ENCODE measurements around the gene PRKRA.
"Not testable (repeated sequence)": the region's sequence is repeated elsewhere in the genome, so short reads cannot be mapped to it uniquely, and the experiment has no call there.

Gene PRKRA

DNA sequence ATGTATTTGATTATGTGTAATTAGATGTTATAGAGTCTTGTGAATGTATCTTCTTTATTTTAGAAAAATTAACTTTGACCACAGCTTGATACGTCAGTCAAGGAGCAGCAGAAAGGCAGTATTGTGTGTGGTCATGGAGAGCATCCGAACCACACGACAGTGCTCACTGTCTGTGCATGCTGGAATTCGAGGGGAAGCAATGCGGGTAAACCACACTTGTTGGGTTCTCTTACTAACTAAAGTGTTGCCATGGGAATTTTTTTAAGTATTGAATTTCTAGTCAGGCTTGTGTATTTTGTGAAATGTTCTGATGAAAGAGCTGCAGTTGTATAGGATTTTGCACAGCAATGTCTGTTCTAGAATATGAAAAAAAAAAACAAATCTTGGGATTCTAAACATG is 5.0 kb upstream of the PRKRA start:
- no peak for DNase-seq

DNA sequence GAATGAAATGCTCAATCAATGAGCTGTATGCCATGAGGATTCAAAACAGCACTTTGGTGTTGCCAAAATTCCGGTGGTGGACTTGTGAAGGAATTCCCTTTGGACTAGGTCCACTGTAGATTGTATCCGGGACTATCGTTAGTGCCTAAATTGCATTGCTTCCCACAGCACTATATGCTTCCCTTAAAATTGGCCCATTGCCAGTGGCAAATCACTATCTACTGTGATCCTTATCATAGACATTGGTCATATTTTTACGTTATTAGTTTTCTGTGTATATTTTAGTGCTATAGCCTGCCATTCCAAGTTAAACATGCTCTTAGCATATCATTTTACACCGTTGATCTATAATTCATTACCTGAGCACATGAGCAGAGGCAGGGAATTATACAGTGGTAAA is 1.9 kb upstream of the PRKRA start:
- peak; percentile 14 for DNase-seq

DNA sequence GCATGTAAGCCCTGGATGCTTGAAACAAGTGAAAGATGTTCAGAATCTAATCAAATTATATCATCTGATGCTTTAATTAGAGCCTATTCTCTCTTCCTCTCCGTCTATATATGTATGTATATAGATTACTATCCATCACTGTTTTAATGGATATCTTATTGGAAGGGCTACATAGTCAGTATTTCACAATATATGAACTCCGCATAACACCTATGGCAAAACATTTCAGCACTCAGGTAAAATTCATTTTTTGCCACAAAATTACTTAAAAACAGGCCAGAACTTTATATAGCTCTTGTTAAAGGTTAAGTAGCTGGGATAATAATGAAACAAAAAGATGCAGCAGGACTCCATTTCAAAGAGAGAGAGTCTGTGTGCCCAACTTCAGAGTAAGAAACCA is 1.4 kb upstream of the PRKRA start:
- no peak for DNase-seq

DNA sequence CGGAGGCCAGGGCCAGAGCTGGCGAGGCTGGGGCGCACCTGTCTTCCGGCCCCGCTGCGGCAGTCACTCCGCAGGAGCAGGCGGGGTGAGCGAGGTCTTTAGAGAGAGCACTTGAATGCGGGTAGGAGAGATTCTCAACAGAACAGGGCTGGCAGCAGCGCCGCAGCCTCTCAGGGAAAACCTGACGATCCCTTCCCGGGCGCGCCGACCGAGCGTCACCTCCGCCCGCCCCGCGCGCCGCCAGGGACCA is 526 bp downstream of the PRKRA start:
- DNase-seq: peak; percentile 98

DNA sequence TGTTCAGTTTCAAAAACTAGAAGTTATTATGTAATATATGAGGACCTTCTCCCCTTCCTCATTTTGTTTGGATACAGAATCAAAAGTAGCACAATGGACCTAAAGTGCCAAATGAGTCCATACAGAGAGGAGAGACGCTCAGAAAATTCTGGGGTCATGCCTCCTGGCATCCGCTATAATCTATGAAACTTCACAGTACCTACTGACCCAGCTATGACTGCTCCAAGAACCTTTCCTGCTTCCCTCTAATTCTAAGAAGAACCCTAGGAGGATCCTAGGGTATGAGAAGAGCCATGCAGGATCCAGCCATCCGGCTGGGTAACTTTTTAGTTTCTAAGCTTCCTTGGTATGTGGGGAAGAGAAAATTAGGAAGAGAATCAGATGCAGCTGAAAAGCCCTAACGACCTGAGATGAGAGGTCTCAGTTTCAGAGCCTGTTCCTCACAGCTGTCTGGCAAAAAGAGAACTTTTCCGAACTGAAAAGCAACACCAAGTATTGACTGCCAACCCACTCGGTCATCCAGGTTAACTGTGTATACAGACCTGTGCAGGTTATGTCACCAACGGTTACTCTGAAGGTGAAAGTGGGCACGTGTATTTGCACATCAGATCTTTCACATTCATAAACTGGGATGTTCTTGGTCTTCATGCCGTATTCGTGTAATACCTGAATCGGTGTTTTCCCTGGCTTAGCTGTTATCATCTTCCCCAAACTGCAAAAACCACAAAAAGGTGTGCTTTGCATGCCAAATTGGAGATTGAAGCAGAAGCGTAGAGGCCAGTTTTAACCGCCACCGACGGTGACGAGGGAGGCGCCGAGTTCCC is 1.1 kb downstream of the PRKRA start:
- peak; percentile 89 for DNase-seq

DNA sequence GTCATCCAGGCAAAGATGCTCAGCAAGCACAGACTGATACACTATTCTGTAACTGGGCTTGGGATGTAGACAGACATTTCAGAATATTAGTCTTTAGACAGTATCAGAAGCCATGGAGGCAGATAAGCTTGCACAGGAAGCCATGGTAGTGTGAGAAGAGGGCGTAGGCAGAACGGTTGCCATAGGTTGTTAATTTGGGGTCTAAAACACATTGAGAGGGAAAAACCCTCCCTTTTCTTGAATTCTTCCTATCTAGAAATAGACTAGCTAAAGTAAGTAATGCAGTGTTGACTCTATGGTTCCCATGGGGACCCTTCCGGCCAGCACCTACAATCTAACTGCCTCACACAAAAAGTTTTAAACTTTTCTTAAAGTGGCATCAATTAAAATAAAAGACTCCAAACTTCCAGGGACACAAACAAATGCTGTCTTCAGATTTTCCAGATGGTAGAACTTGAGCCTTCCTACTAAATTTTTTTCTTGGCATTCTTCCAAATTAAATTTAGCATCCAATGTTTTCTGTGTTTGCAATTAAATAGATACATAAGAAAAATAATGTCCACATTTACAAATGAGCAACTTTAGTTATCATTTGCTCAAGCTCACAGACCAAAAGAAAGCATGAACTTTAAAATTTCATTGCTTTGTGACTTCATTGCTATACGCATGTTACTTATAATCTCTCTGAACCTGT is 1.9 kb downstream of the PRKRA start:
- DNase-seq: no peak

DNA sequence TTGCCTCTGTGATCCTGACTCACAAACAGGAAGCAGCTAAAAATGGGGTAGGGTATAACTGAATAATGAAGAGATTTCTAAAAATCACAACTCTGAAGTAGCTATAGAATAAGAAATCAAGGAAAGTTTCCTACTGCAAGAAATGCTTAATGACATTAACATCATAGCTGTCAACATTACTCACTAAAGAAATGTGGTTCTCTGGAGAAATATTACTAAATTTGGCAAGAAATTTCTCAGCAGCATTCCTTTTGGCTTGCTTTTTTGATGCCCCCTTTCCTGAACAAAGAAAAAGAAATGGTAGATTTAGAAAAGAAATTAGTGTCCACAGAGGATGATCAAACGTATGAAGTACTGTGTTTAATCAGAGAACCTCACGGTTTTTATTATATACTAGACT is 9.5 kb downstream of the PRKRA start:
- DNase-seq: no peak

DNA sequence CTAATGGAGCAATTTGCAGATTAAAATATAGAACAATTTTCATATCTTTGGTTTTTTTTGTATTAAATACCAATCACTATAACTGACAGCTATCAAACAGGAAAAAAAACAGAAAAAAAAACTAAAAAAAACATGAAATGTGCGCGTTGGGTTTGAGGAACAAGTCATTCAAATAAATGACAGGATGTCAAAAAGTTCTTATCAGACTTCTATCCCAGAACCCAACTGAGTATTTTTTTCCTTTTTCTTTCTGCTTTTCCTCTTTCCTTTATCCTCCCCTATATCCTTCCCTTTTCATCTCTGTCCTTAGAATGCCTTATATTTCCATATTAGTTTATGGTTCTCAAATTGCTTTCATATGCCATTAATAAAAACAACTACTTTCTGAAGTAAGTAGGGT is 14.3 kb downstream of the PRKRA start:
- DNase-seq: no peak

DNA sequence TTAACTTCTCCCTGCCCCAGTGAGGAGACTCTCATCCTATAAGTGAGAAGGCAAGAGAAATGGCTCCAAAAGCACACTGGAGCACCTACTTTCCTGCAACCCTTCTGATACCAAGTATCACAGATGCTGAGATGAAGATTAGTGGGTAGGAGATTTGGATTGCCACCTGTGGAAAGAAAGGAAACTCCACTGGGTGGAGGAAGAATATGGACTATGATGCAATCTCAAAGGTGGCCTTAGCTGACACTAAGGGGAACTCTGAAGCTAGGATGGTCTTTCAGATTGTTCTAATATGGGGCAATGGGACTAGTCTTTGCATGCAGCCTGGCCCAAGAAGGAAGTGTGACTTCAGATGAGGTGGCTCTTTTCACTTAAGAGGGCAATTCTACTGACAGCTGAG is 21.6 kb downstream of the PRKRA start:
- DNase-seq: no peak

DNA sequence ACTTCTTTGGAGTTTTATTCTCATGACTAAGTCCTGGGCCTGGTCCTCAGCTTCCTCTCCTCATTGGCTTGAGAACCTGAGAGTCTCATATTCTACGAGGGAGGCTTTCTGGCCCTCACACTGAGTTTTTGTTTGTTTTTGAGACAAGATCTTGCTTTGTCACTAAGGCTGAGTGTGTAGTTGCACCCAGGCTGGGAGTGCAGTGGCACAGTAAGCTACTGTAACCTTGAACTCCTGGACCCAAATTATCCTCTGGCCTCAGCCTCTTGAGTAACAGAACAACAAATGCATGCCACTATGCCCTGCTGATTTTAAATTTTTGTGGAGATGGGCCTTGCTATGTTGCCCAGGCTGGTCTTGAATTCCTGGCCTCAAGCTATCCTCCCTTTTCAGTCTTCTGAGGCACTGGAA is 22.6 kb downstream of the PRKRA start:
- no peak for DNase-seq

DNA sequence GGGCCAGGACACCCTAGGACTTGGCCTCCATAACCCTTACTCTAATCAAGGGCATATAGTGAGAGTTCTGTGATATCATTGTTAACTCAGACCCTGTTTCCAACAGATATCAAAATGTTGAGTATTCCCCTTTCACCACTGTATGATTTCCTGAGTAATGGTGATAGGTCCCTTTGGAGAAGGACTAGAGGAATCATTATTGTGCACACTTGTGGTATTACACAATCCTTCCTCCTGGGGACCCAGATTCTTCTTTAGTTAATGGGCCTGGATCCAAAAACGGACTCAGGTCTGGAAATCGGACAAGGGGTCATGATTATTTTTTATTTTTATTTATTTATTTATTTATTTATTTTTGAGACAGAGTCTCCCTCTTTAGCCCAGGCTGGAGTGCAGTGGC is 23.5 kb downstream of the PRKRA start:
- no peak for DNase-seq

DNA sequence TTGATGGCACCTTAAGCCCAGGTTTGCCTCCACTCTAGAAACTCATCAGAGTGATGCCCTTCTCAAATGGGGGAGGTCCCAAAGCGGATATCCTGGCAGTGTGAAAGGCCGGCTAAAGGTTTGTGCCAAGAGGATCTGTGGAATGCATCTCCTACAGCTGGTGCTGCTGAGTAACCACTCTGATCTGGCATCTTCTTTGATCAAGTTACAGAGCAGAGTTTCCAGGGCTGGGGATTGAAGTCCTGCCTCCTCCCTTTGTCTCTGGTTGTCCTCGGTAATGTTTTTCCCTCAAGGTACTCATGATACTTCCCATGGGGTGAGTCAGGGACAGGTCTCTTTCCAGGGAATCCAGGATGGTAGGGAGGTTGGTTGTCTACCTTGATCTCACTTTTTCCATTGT is 24.6 kb downstream of the PRKRA start:
- DNase-seq: no peak

DNA sequence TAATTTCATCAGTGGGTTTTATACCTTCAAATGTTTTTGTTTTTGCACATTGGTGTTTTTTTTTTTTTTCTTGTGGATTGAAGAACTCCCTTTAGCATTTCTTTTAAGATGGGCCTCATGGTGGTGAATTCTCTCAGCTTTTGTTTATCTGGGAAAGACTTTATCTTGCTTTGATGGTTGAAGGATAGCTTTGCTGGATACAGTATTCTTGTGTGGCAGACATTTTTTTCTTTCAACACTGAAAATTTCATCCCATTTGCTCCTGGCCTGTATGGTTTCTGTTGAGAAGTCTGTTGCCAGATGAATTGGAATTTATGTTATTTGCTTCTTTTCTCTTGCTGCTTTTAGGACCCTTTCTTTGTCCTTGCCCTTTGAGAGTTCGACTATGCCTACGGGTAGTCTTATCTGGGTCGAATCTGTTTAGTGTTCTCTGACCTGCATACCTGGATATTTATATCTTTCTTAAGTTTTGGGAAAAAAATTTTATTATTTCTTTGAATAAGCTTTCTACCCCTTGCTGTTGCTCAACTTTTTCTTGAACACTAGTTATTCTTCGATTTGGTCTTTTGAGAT is 25.6 kb downstream of the PRKRA start:
- no peak for DNase-seq

DNA sequence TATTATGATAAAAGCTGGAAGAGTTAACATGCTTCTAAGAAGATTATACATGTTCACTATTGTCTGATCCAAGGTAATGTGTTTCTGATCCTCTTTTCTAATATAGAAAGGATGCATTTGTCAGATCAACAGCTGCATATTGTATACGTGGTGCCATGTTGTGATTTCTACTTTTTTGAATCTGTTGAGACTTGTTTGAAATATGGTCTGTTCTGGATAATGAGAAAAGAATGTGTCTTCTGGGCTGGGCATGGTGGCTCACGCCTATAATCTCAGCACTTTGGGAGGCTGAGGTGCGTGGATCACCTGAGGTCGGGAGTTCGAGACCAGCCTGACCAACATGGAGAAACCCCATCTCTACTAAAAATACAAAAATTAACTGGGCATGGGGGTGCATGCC is 27.2 kb downstream of the PRKRA start:
- DNase-seq: not testable (repeated sequence)

DNA sequence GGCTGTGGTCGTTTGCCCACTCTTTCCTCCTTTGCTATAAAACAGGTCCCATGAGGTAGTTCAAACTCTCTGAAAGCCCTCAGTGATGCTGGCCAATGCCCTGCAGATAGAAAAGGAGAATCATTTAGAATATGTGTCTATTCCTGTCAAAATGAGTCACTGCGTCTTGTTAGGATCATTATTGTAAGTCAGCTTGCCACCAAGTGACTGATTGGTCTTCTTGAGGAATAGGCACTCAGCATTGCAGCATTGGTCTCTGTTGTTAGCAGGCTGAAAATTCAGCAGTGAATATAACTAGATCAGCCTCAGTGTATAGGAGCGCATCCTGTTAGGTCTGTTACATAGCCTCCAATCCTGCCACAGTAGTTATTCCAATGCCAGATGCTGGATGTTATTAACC is 28.9 kb downstream of the PRKRA start:
- no peak for DNase-seq

DNA sequence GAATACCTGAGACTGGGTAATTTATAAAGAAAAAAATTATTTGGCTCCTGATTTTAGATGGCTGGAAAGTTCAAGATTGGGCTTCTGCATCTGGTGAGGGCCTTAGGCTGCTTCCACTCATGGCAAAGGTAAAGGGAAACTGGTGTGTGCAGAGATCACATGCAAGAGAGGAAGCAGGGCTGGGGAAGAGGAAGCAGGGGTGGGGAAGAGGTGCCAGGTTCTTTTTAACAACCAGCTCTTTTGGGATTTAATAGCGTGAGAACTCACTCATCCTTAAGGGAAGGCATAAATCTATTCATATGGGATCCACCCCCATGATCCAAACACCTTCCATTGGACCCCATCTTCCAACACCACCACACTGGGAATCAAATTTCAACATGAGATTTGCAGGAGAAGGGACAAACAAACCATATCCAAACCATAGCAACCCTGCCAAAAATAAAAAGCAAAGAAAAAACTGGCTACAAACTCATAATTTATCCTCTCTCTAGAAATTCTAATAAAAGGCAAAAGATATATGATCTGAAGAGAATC is 30.4 kb downstream of the PRKRA start:
- no peak for DNase-seq

DNA sequence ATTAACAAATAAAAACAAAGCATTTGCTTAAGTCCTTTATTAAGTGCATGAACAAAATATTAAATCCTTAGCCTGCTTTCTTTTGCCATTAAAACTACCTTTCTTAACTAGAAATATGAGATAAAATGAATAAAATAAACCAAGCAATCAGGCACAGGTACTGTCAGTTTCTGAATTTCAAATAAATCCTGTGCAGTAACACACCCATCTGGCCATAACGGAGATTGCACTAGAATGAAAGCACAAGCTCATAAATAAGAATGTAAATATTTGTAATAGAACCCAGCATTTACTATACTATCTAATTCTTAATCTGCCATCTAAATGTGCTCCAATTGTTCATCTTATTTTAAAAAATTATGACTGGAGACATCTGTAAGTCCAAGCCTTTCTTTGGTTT is 31.9 kb downstream of the PRKRA start:
- peak; percentile 66 for DNase-seq

DNA sequence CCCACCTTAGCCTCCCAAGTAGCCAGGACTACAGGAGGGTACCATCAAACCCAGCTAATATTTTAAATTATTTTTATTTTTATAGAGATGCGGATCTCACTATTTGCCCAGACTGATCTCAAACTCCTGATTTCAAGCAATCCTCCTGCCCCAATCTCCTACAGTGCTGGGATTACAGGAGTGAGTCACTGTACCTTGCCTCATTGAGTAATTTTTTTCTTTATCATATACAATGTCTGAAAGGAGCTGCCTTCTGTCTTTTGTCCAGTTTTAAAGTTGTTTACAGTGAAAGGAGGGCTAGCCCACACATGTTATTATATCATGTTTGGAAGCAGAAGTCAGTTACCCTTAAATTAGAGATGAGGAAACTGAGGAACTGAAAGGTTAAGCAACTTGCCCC is 32.5 kb downstream of the PRKRA start:
- DNase-seq: no peak

DNA sequence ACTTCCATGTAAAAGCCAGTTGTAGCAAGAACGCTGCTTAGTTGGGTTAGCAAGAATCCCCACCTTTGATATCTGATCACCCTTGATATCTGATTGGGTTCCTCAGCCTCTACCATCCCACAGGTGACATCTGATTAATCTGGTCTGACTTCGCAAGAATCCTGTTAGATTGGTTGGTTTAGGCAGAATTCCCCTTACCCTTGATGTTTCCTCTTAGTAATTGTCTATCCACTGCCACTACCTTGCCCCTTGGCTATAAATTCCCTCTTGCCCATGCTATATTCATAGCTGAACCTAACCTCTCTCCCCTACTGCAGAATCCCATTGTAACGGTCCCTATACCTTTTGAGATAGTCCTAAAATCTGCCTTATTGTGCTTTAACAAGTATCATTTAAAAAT is 33.1 kb downstream of the PRKRA start:
- DNase-seq: no peak

DNA sequence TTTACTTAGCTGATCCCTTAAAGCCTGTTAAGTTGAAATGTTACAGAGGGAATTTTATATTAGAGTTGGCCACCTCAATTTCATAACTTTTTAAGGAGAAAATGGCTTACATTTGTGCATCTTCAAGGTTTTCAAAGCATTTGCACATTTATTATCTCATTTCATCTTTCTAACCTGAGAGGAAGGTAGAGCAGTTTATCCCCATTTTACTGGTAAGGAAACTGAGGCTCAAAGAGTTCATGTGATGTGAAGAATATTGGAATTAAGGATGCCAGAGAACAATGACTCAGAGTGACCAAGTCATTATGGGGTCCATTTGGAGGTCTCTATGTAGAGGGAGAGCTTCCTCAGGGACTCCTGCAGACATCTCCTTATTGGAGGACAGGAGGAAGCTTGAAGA is 35.0 kb downstream of the PRKRA start:
- DNase-seq: no peak

DNA sequence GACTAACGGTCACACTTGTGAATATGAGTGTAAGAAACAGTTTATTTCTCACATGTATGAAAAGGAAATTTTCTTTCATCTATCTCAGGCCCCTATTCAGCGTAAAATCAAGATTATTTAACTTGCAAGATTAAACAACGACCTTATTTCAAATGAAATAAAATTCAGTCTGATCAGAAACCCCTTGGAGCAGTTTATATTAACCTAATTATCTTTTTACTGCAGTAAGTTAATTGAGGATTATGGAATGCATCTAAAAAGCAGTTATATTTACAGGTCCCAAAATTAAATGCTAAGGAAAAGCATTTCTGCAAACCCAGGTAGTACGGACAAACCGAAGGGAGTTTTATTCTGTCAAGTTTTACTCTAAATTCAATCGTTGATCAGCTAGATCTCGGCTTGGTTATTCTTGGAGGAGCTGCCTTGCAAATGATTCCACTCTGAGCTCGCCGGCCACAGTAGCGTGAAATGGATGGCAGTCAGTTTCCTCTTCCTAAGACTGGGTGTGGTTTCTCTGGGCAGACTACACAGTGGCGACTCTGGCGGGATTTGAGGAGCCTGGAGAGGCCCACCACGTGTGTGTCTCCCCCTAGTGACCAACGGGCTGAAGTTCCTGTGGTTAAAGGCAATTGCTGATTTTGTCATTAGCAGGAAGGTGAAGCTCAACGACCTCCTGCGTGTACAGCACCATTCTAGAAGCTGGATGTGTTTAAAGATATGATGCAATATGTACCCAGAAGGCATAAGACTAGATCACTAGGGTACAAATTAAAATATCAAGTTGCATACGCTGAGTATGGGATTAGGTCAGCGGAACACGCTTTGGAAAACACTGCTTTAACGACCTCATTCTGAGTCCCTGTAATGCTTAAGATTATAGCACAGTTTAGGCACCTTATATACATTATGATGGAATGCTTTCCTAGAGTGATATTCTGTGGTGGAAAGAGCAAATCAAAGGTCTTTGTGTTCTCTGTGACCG is 36.4 kb downstream of the PRKRA start:
- DNase-seq: peak; percentile 98

DNA sequence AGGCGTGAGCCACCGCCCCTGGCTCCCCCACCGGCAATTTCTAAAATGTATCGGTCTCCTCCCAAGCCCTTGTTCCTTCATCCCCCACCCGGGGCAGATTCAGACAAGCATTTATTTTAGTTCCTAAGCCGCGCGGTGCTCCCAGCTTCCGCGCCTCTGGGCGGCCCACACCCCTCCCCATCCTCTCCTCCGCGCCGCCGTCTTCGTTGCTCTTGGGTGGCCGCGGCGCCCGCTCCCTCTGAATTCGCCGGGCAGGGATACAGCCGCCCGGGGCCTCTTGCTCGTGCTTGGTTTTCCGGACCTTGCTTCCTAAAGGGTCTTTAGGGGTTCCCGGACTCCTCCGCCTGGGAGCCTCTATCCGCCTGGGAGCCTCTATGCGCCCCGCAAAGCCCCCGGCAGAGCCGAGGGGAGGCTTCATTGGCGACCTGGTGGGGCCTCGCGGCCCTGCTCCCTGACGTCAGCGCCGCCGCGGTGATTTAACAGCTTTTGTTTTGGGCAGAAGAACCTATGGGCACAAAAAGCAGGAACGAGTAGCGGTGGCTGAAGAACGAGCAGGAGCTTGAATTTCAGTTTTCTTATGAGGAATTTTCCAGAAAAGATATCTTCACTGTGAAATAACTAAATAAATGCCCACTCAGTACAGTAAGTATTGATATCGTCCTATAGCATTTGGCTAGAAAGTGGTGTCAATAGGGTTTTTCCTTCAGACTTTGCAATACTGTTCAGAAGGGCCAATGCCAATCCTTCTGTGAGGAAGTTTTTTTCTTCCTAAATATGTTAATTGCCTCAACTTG is 37.3 kb downstream of the PRKRA start:
- peak; percentile 92 for DNase-seq
